GM19023 (cell line): ENCODE measurements around the gene IL3RA.
"Not testable (repeated sequence)": the region's sequence is repeated elsewhere in the genome, so short reads cannot be mapped to it uniquely, and the experiment has no call there.

Experiments
- ATAC-seq: cut with Tn5 transposase; IDR thresholded peaks from one replicate; pipeline ENCODE4 v1.9.1; 2021; ENCODE audit warnings: mild to moderate bottlenecking, moderate library complexity; ENCODE audit not compliant: unreplicated experiment

IL3RA gene

DNA sequence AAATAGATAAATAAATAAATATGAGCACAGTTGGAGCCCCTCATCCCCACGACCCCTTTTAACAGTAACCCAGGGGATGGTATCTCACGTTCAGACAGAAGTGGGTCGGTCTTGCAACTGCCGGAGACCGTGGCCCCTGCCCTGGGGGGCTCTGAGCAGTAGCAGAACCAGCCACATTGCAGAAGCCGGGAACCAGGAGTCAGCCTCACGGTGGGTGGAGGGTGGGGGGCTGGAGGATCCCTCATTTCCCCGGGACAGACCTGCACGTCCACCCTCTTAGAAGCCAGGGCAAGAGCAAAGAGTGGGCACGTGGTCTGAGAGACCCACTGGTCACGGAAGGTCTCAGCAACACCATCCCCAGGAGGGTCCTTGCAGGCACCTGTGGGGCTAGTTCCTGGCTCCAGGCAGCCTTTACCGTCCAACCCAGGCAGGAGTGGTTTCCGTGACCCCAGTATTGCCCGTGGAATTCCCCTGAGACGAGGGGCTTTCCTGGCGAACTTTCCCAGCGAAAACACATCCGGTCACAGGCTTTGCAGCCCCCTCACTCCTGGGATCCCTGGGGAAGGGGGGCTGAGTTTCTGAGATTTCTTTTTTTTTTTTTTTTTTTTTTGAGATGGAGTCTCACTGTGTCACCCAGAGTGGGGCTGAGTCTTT, 8.8 kb upstream of the IL3RA start:
- ATAC-seq: no peak

DNA sequence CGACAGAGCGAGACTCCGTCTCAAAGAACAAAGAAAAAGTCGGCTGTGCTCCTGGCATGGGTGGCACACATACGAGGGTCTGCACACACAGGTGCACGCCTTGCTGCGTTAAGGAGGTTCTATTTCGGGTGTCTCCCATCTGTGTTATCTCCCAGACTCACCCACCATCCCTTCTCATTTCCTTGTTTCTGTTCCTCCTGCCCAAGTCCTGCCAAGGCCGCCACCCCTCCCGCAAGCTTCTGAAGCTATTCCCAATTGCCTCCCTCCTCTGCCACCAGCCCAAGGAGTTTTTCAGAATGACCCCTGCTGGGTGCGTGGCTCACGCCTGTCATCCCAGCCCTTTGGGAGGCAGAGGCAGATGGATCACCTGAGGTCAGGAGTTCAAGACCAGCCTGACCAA, 6.0 kb upstream of the IL3RA start:
- ATAC-seq: no peak

DNA sequence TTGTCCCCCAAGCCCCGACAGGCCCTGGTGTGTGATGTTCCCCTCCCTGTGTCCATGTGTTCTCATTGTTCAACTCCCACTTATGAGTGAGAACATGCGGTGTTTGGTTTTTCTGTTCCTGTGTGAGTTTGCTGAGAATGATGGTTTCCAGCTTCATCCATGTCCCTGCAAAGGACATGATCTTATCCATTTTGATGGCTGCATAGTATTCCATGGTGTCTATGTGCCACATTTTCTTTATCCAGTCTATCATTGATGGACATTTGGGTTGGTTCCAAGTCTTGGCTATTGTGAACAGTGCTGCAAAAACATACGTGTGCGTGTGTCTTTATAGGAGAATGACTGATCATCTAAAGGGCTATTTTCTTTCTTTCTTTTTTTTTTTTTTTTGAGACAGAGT, 4.2 kb upstream of the IL3RA start:
- ATAC-seq: not testable (repeated sequence)

DNA sequence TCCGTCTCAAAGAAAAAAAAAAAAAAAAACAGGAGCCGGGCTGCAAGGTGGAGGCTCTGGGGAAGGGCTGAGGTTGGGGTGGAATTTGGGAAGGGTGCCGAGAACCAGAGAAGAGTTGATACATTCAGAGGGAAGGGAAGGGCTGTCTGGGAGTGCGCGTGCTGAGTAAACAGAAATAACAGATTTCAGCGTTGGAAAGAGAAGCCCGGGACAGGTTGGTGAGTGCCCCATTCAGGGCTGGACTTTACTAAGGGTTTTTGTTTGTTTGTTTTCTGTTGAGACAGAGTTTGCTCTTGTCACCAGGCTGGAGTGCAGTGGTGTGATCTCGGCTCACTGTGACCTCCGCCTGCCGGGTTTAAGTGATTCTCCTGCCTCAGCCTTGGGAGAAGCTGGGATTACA, 1.7 kb upstream of the IL3RA start:
- no peak for ATAC-seq

DNA sequence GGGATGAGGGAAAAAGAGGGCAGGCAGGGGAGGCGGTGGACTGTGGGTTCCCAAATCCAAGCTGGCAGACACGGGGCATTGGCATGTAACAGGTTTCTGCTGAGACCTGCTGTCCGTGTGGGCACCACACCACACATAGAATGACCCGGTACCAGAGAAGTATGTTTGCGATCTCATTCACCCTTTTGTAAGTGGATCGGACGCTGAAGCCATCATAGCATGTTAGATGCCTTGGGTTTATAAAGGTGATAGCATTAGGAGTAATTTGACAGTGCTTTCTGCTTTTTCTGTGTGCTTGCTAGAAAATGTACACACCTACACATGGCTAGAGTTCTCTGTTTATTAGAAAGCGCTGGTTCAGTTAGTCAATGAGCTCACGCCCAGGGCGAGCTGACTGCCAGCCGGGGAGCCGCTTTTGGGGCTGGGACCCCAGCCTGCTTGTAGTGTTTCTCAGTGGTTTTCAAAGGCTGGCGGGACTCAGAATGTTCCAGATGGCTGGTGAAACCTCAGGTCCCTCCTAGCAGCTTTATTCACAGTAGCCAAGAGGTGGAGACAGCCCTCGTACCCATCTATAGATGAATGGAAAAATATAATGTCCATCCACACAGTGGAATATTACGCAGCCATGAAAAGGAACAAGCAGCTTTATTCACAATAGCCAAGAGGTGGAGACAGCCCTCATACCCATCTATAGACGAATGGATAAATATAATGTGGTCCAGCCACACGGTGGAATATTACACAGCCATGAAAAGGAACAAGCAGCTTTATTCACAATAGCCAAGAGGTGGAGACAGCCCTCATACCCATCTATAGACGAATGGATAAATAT, 579 bp downstream of the IL3RA start:
- peak; percentile 25 for ATAC-seq

DNA sequence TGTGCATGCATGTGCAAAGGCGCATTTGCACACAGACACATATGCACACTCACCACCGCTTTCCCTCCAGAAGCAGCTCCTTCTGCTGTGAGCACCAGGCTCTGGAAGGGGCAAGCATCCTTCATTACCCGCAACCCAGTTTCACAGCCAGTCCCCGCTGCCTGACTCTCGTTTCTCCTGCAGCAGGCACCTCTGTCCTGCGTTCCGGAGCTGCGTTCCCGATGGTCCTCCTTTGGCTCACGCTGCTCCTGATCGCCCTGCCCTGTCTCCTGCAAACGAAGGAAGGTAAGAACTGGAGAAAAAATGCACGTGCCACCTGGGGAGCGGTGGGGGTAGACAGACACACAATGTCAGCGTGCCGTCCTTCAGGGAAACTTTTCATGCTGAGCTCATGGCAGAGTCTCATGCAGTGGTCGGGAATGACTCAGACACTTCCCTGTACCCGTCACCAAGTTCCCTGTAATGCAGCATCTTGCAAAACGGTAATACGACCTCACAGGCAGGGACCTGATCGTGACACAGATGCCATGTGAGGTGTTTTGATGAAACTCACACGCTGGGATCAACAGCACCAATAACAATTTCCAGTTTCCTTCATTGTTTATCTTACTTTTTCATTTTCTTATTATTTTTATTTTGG, 5.1 kb downstream of the IL3RA start:
- ATAC-seq: no peak

DNA sequence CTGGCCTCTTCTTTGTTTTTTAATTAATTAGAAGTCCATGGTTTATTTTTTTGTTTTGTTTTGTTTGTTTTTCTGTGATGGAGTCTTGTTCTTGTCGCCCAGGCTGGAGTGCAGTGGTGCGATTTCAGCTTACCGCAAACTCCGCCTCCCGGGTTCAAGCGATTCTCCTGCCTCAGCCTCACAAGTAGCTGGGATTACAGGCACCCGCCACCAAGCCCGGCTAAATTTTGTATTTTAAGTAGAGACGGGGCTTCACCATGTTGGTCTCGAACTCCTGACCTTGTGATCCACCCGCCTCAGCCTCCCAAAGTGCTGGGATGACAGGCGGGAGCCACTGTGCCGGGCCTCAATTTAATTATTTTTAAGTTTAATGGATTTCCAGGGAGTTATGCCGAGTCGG, 13.0 kb downstream of the IL3RA start:
- not testable (repeated sequence) for ATAC-seq

DNA sequence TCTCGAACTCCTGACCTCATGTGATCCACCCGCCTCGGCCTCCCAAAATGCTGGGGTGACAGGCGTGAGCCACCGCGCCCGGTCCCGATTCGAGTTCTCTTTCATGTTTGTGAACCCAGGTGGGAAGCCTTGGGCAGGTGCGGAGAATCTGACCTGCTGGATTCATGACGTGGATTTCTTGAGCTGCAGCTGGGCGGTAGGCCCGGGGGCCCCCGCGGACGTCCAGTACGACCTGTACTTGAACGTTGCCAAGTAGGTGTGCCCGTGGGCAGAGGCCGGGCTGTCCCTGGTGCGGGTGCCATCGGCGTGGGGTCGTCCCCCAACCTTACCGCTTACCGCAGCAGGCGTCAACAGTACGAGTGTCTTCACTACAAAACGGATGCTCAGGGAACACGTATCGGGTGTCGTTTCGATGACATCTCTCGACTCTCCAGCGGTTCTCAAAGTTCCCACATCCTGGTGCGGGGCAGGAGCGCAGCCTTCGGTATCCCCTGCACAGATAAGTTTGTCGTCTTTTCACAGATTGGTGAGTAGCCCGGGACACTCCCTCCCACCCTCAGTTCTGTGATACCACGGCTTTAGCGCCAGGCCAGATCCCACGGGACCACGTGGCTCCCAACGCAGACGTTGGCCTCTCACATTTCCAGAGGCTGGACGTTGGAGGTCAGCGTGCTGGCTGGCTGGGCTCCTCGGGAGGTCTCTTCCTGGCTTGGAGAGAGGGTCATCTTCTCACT, 15.6 kb downstream of the IL3RA start:
- ATAC-seq: no peak

DNA sequence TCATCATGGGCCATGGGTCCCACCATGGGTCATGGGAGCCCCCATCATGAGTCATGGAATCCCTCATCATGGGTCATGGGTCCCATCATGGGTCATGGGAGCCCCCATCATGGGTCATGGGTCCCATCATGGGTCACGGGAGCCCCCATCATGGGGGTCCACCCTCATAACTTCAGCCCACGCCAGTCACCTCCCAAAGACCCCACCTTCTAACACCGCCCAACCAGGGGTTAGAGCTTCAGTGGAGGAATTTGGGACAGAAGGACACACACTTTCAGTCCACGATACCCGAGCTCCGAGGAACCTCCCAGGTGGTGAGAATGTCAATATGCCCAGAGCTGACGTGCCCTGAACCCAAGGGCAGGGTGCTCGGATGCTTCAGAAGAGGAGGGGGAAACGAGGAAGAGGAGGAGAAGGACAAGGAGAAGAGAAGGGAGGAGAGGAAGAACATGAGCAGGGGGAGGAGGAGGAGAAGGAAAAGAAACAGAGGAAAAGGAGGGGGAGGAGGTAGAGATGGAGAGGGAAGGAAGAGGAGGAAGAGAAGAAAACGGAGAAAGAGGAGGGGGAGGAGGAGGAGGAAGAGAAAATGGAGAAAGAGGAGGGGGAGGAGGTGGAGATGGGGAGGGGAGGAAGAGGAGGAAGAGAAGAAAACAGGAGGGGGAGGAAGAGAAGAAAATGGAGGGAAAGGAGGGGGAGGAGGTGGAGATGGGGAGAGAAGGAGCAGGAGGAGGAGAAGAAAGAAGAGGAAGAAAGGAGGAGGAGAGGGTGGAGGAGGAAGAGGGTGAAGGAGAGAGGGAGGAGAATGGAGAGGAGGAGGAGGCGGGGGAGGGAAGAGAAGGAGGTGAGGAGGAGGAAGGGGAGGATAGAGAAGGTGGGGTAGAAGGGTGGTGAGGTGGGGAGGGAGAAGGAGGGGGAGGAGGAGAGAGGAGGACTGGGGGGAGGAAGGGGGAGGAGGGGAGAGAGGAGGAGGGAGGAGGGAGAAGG, 17.7 kb downstream of the IL3RA start:
- no peak for ATAC-seq

DNA sequence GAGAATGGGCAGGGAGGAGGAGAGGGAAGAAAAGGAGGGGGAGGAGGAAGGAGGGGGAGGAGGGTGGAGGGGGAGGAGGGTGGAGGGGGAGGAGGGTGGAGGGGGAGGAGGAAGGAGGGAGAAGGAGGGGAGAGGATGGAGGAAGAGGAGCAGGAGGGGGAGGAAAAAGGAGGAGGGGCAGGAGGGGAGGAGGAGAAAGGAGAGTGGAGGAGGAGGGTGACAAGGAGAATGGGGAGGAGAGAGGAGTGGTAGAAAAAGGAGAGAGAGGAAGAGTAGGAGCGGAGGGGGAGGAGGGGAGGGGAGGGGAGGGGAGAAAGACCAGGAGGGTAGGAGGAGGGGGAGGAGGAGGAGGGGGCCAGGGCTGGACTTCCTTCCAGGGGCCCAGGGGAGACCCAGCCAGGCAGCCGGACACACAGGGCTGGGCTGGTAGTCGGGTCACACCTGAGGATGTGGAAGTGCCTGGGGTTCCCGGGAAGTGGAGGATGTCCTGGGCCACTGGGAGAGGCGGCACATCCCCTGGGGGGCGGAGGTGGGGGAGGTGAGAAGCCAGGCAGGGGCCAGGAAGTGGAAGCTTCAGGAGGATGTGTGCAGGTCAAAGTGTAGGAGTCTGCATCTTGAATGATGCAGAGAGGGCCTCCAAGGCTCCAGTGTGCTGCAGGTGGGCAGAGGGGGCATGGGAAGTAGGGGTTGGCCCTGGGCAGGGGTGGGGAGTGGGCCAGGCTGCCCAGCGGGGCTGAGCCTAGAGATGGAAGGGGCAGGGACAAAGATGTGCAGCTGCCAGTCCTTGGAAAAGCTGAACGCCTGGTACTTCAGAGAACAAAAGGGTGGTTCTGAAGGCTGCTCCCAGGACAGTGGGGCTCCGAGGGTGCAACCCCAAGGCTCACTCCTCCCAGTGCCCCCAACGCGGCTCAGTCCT, 18.8 kb downstream of the IL3RA start:
- ATAC-seq: no peak

DNA sequence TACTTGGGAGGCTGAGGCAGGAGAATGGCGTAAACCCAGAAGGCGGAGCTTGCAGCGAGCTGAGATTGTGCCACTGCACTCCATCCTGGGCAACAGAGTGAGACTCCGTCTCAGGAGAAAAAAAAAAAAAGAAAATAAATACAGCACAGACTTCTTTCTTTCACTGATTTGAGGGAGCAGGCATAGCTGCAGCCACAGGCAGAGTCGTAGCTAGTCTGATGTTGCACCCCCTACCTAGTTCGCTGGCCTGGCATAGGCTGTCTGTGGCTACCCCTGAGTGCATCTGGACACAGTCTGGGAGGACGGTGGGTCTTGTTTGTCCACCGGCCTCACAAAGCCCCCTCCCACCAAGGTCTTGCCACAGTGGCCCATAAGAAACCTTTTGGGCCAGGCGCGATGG, 21.4 kb downstream of the IL3RA start:
- ATAC-seq: no peak

DNA sequence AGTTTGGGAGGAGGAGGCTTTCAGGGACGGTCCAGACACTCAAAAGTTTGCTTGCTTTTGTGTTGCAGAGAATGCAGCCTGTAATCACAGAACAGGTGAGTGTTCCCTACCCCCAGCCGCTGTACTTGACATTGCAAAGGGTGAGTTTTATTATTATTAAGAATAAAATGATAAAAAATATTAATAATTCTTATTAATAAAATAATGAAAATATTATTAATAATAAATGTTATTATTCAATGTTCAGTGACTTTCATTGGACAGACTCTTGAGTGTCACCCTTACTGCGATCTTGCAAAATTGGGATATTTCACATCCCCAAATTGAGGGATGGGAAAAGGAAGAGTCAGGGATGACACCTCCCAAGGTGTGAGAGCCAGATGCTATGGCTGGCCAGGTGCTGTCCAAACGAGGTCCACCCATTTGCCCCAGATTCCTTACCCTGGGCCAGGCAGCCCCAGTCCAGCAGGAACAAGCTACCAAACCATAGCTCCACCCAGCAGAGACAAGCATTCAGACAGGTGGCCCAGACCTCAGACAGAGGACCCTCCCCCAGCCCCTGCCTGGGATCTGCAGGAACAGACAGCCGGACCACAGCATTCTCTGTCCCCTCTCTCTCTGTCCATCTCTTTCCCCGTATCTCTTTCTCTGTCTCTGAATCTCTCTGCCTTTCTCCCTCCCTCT, 22.4 kb downstream of the IL3RA start:
- ATAC-seq: no peak

DNA sequence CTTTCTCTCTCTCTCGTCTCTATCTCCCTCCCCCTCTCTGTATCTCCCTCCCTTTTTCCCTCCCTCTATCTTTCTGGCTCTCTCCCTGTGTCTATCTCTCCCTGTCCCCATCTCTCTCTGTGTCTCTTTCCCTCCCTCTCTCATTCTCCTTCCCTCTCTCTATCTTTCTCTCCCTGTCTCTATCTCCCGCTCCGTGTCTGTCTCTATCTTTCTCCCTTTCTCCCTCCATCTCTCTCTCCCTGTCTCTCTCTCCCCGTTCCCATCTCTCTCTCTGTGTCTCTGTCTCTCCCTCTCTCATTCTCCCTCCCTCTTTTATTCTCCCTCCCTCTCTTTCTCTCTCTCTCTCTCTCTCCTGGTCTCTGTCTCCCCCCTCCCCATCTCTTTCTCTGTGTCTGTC, 22.9 kb downstream of the IL3RA start:
- no peak for ATAC-seq

DNA sequence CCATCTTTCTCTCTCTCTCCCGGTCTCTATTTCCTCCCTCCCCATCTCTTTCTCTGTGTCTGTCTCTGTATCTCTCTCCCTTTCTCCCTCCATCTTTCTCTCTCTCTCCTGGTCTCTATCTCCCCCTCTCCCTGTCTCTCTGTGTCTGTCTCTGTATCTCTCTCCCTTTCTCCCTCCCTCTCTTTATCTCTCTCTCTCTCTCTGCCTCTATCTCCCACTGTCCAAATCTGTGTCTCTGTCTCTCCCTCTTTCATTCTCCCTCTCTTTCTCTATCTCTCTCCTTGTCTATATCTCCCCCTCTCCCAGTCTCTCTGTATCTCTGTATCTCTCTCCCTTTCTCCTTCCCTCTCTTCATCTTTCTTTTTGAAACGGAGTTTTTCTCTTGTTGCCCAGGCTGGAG, 23.6 kb downstream of the IL3RA start:
- no peak for ATAC-seq

DNA sequence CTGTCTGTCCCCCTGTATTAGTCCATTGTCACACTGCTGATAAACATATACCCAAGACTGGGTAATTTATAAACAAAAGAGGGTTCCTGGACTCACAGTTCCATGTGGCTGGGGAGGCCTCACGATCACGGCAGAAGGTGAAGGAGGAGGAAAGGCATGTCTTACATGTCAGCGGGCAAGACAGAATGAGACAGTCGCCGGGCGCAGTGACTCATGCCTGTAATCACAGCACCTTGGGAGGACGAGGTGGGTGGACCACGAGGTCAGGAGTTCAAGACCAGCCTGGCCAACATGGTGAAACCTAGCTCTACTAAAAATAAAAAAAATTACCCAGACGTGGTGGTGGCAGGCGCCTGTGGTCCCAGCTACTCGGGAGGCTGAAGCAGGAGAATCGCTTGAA, 24.7 kb downstream of the IL3RA start:
- ATAC-seq: no peak

DNA sequence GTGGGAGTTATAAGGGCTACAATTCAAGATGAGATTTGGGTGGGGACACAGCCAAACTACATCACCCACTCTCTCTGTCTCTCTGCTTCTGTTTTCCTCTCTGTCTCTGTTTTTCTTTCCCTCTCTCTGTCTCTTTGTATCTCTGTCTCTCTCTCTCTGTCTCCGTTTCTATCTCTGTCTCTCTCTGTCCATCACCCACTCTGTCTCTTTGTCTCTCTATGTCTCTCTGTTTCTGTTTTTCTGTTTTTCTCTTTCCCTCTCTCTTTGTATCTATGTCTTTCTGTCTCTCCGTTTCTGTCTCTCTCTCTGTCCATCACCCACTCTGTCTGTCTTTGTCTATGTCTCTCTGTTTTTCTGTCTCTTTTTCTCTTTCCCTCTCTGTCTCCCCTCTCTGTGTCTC, 25.3 kb downstream of the IL3RA start:
- no peak for ATAC-seq

DNA sequence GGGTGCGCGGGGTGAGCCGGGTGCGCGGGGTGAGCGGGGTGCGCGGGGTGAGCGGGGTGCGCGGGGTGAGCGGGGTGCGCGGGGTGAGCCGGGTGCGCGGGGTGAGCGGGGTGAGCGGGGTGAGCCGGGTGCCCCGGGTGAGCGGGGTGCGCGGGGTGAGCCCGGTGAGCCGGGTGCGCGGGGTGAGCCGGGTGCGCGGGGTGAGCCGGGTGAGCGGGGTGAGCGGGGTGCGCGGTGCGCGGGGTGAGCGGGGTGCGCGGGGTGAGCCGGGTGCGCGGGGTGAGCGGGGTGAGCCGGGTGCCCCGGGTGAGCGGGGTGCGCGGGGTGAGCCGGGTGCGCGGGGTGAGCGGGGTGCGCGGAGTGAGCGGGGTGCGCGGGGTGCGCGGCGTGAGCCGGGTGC, 29.8 kb downstream of the IL3RA start:
- ATAC-seq: not testable (repeated sequence)

DNA sequence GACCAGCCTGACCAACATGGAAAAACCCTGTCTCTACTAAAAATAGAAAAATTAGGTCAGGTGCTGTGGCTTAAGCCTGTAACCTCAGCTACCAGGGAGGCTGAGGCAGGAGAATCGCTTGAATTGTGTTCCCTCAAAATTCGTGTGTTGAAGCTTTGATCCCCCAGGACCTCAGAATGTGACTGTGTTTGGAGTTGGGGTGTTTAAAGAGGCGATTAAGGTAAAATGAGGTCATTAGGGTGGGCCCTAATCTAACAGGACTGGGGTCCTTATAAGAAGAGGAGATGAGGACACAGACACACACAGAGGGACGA, 31.8 kb downstream of the IL3RA start:
- ATAC-seq: no peak

DNA sequence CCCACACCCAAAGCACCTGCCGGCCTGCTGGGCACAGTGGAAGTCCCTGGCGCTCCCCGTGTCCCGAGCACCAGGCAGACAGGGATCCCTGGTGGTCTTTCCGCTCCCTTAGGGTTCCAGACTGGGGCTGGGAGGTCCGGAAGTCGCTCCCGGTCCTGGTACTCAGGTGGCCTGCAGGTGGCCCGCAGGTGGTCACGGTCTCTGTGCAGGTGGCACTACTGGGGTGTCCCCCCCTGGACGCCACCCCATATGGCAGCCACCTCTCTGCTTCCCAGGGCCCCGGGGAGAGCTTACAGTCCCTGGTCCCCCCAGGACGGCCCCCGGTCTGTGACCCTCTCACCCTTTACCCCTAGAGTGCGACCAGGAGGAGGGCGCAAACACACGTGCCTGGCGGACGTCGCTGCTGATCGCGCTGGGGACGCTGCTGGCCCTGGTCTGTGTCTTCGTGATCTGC, 41.7 kb downstream of the IL3RA start:
- no peak for ATAC-seq
